ENCODE results near the gene ARL13A.

- TF ChIP-seq ESRRA (IDR thresholded peaks at IDR 0.05; ENCODE audit: borderline replicate concordance, low read length) (no peak), CTCF (IDR thresholded peaks at IDR 0.05) (no peak), USF2 (IDR thresholded peaks at IDR 0.05) (no peak), EHMT2 (IDR thresholded peaks at IDR 0.05; ENCODE audit: low read depth) (no peak), E2F6 (IDR thresholded peaks at IDR 0.05; ENCODE audit: borderline replicate concordance, low read depth) (no peak), RNF2 (IDR thresholded peaks at IDR 0.05; ENCODE audit: borderline replicate concordance, low read depth) (no peak)
Measured at GRCh38 chrX:100969408-100969807, at the start of gene ARL13A.

Data from A549 (cell line).